ENCODE data around the gene HSPA9. TPM values are rescaled to one million over a fixed set of nuclear protein-coding genes. Genes with fewer than 3 reads are reported as not detected.
"Not testable (repeated sequence)": the region's sequence is repeated elsewhere in the genome, so short reads cannot be mapped to it uniquely, and the experiment has no call there.

Gene HSPA9
- polyA plus RNA-seq, 3 donors: 73.6 to 177 (median 94.5) TPM

DNA sequence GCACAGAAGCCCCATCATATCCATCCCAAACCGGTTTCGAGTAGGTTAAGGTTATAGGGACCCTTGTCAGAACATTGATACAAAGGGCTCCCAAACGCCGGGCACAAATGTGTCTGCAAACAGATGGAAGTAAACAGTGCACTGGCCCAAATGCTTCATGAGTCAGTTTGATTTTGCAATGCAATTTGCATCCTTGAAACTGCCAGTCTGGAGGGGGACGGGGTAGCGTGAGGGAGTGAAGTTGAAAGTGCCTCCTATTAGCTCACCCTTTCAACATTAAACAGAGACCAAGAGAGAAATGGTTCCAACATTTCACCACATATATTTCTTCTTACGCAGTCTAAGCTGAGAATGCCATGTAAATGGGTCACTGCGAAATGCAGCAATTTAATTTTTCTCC, 67.7 kb downstream of the HSPA9 start:
- H3K27ac ChIP-seq (ENCODE audit: low read depth, low read length): not testable (repeated sequence)
- 58 to 84% (median 65%) methylated on average over 8 of the region's 8 CpGs for WGBS, 3 donors

- WGBS, 3 donors: 85 to 88% (median 87%) methylated on average over 10 of the region's 10 CpGs
These were observed 68.6 kb downstream of the HSPA9 start for GRCh38 chr5:138506370-138507306.

GRCh38 chr5:138504799-138505198, 70.4 kb downstream of the HSPA9 start:
- WGBS, 3 donors: 21 to 53% (median 50%) methylated on average over 4 of the region's 4 CpGs
- H3K27ac ChIP-seq (ENCODE audit: low read depth, low read length): no peak overlapping the region

More at GRCh38 chr5:138506370-138507306, 68.6 kb downstream of the HSPA9 start:
- no peak overlapping the region for H3K27ac ChIP-seq (ENCODE audit: low read depth, low read length)

Other genes with a start within 250 kb of the HSPA9 start
- gene CDC25C, start 243.6 kb downstream of the HSPA9 start, polyA plus RNA-seq: 1 to 10 TPM in 1 of 3 donors, under 1 TPM in 2; 0.03 to 1.2 (median 0.07) TPM
- gene FAM53C, start 237.1 kb downstream of the HSPA9 start, polyA plus RNA-seq: 10 to 100 TPM; 12.4 to 25.9 (median 15.5) TPM
- gene KDM3B, start 222.7 kb downstream of the HSPA9 start, polyA plus RNA-seq: 10 to 100 TPM; 14.2 to 26.7 (median 22.9) TPM
- 1 to 10 TPM; 1.4 to 8.2 (median 2.0) TPM for gene REEP2, start 136.3 kb downstream of the HSPA9 start, polyA plus RNA-seq
- 100 to 1,000 TPM in 2 of 3 donors, 10 to 100 TPM in 1; 52.2 to 804 (median 703) TPM for gene EGR1, start 109.9 kb downstream of the HSPA9 start, polyA plus RNA-seq
- gene ETF1, start 32.2 kb downstream of the HSPA9 start, polyA plus RNA-seq: 100 to 1,000 TPM in 1 of 3 donors, 10 to 100 TPM in 2; 25.5 to 108 (median 96.0) TPM
- gene CTNNA1, start 178.0 kb upstream of the HSPA9 start, polyA plus RNA-seq: 100 to 1,000 TPM in 2 of 3 donors, 10 to 100 TPM in 1; 74.0 to 172 (median 129) TPM